Duodenal mucosa (tissue), 2 donors: Measurements from ENCODE around the gene IL36A.

Experiments
- H3K27ac ChIP-seq: one replicate; pipeline ENCODE4 v1.7.0; 2013; ENCODE audit warnings: low read depth, low read length
- H3K27me3 ChIP-seq, 2 donors: one replicate each; pipeline ENCODE4 v1.7.0; 2013; ENCODE audit warnings: low read length in 2 of 2, control low read depth in 1 of 2; ENCODE audit not compliant: insufficient read depth in 2 of 2, control insufficient read depth in 1 of 2
- H3K36me3 ChIP-seq, 2 donors: one replicate each; pipeline ENCODE4 v1.7.0; 2013; ENCODE audit warnings: low read length in 2 of 2, control low read depth in 1 of 2; ENCODE audit not compliant: insufficient read depth in 2 of 2, control insufficient read depth in 1 of 2
- H3K4me1 ChIP-seq, 2 donors: one replicate each; pipeline ENCODE4 v1.7.0; 2013; ENCODE audit warnings: low read length in 2 of 2, control low read depth in 1 of 2; ENCODE audit not compliant: insufficient read depth in 2 of 2, control insufficient read depth in 1 of 2
- H3K4me3 ChIP-seq, 2 donors: one replicate each; pipeline ENCODE4 v1.7.0; 2013; ENCODE audit warnings: low read length in 2 of 2, low read depth in 1 of 2
- H3K9ac ChIP-seq, 2 donors: one replicate each; pipeline ENCODE4 v1.7.0; 2013; ENCODE audit warnings: low read length in 2 of 2, low read depth in 1 of 2
- H3K9me3 ChIP-seq, 2 donors: one replicate each; pipeline ENCODE4 v1.7.0; 2013; ENCODE audit warnings: low read length in 2 of 2, control low read depth in 1 of 2; ENCODE audit not compliant: control insufficient read depth in 1 of 2

Gene IL36A, protein sequence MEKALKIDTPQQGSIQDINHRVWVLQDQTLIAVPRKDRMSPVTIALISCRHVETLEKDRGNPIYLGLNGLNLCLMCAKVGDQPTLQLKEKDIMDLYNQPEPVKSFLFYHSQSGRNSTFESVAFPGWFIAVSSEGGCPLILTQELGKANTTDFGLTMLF

DNA sequence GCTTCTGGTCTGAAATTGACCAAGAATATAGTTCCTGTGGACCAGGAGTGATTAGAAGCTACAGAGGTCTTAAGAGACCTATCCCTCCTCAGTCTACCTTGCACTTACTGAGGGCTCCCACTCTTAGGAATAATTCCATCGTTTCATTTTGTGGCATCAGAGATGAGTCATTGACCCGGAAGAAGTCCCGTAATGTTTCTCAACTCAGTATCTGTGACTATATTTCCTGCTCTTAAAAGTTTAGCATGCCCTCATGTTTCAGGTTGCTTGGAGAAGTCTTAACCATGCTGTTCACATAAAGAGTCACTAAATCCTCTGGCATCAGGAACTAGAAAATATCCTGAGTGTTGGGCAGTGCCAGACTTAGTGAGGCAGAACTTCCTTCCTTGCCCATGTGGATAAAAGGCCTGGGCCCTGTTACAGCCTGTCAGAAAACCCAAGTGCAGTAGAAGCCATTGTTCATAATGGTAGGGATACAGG is at the start of gene IL36A:
Gene IL36A (plus strand): TSS at position 430 of the 480 bp plus-strand sequence. CDS start 413 bp downstream, outside the sequence.
- no peak within 1 kb of the TSS for H3K9ac ChIP-seq
- H3K9me3 ChIP-seq: peaks cover 5 to 15% of the 10 kb centered on the region in 2 donors
- H3K27ac ChIP-seq: no peak within 1 kb of the TSS
- H3K4me1 ChIP-seq: no peaks in the 10 kb centered on the region
- H3K36me3 ChIP-seq: no peaks in the 10 kb centered on the region
- no peak within 1 kb of the TSS for H3K4me3 ChIP-seq
- peaks cover 0 to 4% of the 10 kb centered on the region in 2 donors for H3K27me3 ChIP-seq

DNA sequence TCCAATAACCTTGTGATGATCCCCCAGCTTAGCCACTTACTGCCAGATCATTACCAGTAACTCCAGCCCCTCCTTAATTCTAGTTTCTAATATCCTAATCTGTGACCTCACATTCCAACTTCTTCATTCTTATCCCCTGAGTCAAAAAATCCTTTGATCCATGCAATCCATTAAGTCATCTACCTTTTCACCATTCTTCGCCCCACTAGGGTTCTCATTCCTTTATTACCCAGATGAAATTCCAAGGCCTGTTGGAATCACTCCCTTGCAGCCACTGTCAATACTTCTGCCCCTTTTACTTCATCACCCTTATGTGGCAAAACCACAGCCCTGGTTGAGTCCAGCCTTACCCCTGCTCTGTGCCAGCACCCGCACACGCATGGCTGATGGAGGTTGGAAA is 47.7 kb upstream of the IL36A start:
- H3K4me3 ChIP-seq: no peak overlapping the region
- no peaks in the 10 kb centered on the region for H3K4me1 ChIP-seq
- H3K36me3 ChIP-seq: no peaks in the 10 kb centered on the region
- no peak overlapping the region for H3K9ac ChIP-seq
- no peaks in the 10 kb centered on the region for H3K9me3 ChIP-seq
- peaks cover 10 to 13% of the 10 kb centered on the region in 2 donors for H3K27me3 ChIP-seq
- H3K27ac ChIP-seq: no peak overlapping the region

DNA sequence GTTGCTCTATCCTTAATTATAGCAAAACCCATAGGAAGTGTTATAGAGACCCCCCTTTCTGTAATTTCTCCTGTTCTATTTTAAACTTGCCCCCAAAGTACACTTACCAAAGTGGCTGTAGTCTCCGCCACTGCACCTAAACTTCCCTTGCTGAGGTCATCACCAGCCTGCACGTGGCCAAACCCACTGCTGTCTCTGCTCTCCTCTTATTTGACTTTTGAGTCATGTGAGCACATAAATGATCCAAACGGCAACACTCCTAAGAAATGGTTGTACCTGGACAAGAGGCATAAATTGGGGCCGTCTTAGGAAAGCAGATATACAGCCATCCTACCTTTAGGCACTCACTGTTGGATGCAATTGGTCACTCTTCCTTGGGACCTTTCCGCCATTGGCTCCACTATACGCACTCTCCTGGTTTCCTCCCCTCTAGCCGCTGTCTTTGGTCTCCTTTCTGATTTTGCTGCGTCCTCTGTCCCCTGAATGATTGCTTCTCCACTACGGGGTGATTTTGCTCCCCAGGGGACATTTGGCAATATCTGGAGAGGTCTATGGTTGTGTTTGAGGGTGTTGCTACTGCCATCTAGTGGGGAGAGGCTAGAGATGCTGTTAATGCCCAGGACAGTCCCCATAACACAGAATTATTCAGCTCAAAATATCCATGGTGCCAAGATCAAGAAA is 46.7 kb upstream of the IL36A start:
- Histone ChIP-seq H3K9ac (no peak overlapping the region), H3K27me3 (peaks cover 10 to 13% of the 10 kb centered on the region in 2 donors), H3K4me3 (no peak overlapping the region), H3K9me3 (no peaks in the 10 kb centered on the region), H3K36me3 (no peaks in the 10 kb centered on the region), H3K4me1 (no peaks in the 10 kb centered on the region), H3K27ac (no peak overlapping the region)

DNA sequence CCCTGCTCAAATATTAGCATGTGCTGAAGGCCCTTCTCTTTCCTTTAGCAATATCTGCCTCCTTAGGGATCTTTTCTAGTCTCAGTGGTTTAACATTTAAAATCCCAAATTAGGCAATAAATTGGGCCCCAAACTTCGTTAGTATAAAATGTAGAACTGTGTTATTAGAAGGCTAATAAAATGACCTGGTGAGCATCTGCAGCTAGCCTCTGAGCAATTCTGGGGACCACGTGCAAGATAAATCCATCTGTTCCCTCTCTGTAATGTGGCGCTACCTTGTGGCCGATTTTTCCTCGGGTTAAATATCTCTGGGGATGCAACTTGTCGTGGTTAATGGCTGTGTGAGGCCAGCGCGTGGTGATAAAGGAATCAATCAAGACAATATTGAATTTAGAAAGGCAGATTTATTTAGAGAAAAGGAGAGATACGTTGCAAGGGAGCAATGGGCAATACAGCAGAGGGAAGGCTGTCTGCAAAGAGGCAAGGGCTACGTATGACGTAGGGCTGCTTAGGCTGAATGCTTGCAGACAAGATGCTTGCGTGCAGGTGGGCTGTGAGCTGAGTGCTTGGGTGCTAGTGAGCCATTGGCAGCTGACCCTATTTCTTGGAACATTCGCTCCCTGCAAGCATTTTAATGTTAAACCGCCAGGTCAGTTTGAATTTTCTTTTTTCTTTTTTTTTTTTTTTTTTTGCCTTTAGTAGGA is 46.0 kb upstream of the IL36A start:
- Histone ChIP-seq H3K9ac (no peak overlapping the region), H3K4me3 (no peak overlapping the region), H3K27me3 (peaks cover 10 to 13% of the 10 kb centered on the region in 2 donors), H3K36me3 (no peaks in the 10 kb centered on the region), H3K27ac (no peak overlapping the region), H3K4me1 (no peaks in the 10 kb centered on the region), H3K9me3 (no peaks in the 10 kb centered on the region)

DNA sequence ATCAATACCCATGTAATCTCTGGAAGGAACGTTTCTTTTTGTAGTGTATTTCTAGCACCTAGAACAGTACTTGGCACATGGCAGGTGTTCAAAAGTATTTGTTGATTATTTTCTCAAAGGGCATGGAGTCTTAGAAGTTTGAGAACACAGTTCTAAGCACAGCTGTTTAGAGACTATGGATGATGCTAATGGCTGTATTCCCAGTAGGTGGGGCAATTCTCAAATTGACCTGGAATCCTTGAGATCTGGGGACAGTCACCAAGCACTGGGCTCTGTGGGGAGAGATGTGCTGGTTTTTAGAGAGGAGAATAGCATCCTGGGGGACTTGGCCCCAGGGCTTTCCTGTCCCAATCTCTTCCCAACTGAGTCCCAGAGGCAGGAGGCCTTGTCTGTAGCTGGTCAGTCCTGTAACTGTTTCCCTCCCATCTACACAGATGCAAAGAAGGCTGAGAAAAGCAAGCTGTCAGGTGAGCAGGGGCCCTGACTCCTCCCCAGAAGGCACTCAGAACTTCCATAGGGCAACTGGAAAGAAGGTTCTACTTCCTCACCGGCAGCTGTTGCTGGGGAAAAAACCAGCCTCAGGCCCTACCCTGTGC is 44.9 kb upstream of the IL36A start:
- H3K9ac ChIP-seq: no peak overlapping the region
- H3K27me3 ChIP-seq: peaks cover 6 to 10% of the 10 kb centered on the region in 2 donors
- no peaks in the 10 kb centered on the region for H3K36me3 ChIP-seq
- H3K4me1 ChIP-seq: no peaks in the 10 kb centered on the region
- no peak overlapping the region for H3K4me3 ChIP-seq
- no peaks in the 10 kb centered on the region for H3K9me3 ChIP-seq
- H3K27ac ChIP-seq: no peak overlapping the region

DNA sequence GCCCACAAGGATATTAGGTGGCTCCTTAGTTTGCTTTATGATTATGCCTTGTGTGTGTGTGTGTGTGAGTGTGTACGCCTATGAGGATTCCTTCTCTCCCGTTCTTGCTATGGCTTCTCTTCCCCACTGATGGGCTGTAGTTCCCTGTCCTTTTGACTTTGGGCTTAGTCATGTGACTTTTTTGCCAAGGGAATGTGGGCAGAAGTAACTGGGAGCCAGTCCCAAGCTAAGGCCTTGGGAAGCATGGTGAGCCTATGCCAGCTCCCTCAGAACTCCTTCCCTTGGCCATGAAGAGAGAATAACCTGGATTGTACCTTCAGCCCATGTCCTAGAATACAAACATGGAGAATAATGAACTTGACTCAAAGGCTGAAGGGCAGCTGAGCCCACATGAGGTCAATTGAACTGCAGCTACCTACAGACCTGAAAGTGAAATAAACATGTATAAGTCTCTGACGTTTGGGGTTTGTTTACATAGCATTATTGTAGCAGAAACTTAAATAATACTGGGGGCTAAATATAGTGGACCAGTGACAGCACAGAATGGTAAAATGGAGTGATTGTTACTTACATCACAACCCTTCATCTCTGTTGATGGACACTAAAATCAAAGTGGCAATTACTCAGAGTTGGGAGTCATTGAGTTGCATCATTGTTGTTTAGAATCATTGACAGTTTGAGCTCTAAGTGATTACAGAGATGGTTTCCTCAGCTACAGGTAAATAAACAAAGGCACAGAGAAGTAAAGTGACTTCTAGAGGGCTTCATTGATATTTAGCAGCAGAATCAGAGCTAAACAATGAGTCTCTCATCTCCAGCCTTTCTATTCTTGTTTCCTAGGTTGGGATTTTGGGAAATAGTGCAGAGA is 42.7 kb upstream of the IL36A start:
- Histone ChIP-seq H3K4me3 (no peak overlapping the region), H3K4me1 (no peaks in the 10 kb centered on the region), H3K9ac (no peak overlapping the region), H3K36me3 (no peaks in the 10 kb centered on the region), H3K27ac (no peak overlapping the region), H3K9me3 (no peaks in the 10 kb centered on the region), H3K27me3 (peaks cover 0 to 3% of the 10 kb centered on the region in 2 donors)

DNA sequence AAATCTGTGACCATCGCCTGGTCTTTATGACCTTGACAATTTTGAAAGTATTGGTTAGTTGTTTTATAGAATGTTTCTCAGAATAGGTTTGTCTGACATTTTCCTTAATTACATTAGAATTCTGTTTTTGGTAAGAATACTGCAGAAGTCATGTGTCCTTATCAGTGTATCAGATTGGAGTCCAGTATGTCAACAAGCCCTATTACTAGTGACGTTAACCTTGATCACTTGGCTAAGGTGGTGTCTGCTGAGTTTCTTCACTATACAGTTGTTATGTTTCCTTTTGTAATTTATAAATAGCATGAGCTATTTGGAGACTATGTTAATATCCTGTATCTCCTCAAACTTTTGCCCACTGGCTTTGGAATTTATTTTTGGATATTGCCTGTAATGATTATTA is 38.2 kb upstream of the IL36A start:
- no peak overlapping the region for H3K4me3 ChIP-seq
- H3K9me3 ChIP-seq: no peaks in the 10 kb centered on the region
- H3K4me1 ChIP-seq: no peaks in the 10 kb centered on the region
- H3K27me3 ChIP-seq: no peaks in the 10 kb centered on the region
- no peak overlapping the region for H3K27ac ChIP-seq
- no peak overlapping the region for H3K9ac ChIP-seq
- no peaks in the 10 kb centered on the region for H3K36me3 ChIP-seq

- Histone ChIP-seq H3K36me3 (no peaks in the 10 kb centered on the region), H3K9ac (no peak overlapping the region), H3K27ac (no peak overlapping the region), H3K4me1 (no peaks in the 10 kb centered on the region), H3K9me3 (no peaks in the 10 kb centered on the region), H3K4me3 (no peak overlapping the region), H3K27me3 (peaks cover 4 to 14% of the 10 kb centered on the region in 2 donors)
Measured at GRCh38 chr2:112972423-112973086, 32.7 kb upstream of the IL36A start.

GRCh38 chr2:112973156-112973555 is 32.1 kb upstream of the IL36A start:
- H3K27ac ChIP-seq: no peak overlapping the region
- H3K4me3 ChIP-seq: no peak overlapping the region
- H3K4me1 ChIP-seq: no peaks in the 10 kb centered on the region
- H3K9me3 ChIP-seq: no peaks in the 10 kb centered on the region
- H3K36me3 ChIP-seq: no peaks in the 10 kb centered on the region
- no peak overlapping the region for H3K9ac ChIP-seq
- peaks cover 4 to 14% of the 10 kb centered on the region in 2 donors for H3K27me3 ChIP-seq
